Natural killer cell (primary cell): ENCODE data around the gene GPX7. TPM values are rescaled to one million over a fixed set of nuclear protein-coding genes. Genes with fewer than 3 reads are reported as not detected.
A peak's percentile ranks its signal among the peaks of the same experiment; 100 is the strongest.

Experiments used
- ATAC-seq, 3 donors: fragments of 150-1000 bp in 2 of 3; fragments of 200-7000 bp in 1 of 3; cut with Tn5 transposase; 1 replicate in 1 of 3; 2 replicates in 2 of 3; pipeline ENCODE4 v1.10.0; 2021; ENCODE audit warnings: mild to moderate bottlenecking in 2 of 3, moderate library complexity in 2 of 3
- DNase-seq, 2 donors: peaks; one replicate each; pipeline versions ENCODE4 v3.0.0 to v3.0.0-alpha.2; 2013 to 2021; ENCODE audit warnings: mixed read lengths in 1 of 2
- H3K27ac ChIP-seq: one replicate; pipeline ENCODE4 v1.5.1; 2013; ENCODE audit warnings: mild to moderate bottlenecking, low read length
- H3K27me3 ChIP-seq: one replicate; pipeline ENCODE4 v1.6.1; 2013; ENCODE audit warnings: low read length; ENCODE audit not compliant: control insufficient read depth, insufficient read depth
- H3K36me3 ChIP-seq: one replicate; pipeline ENCODE4 v1.6.1; 2013; ENCODE audit warnings: low read length; ENCODE audit not compliant: control insufficient read depth, insufficient read depth
- H3K4me1 ChIP-seq: one replicate; pipeline ENCODE4 v1.6.1; 2013; ENCODE audit warnings: low read length; ENCODE audit not compliant: control insufficient read depth, insufficient read depth
- H3K4me3 ChIP-seq: one replicate; pipeline ENCODE4 v1.5.1; 2013; ENCODE audit warnings: low read length
- H3K9me3 ChIP-seq: one replicate; pipeline ENCODE4 v1.6.1; 2013; ENCODE audit warnings: low read length; ENCODE audit not compliant: control insufficient read depth, insufficient read depth
- H3K27ac Mint-ChIP-seq, 2 donors: one replicate each; pipeline ENCODE4 v1.8.0; 2022; ENCODE audit warnings: mild to moderate bottlenecking in 2 of 2, mixed read lengths in 2 of 2, moderate library complexity in 1 of 2
- H3K27me3 Mint-ChIP-seq, 2 donors: one replicate each; pipeline ENCODE4 v1.8.0; 2022; ENCODE audit warnings: low read depth in 2 of 2, mixed read lengths in 2 of 2
- H3K36me3 Mint-ChIP-seq: one replicate; pipeline ENCODE4 v1.8.0; 2022; ENCODE audit warnings: mixed read lengths
- H3K4me1 Mint-ChIP-seq, 2 donors: one replicate each; pipeline ENCODE4 v1.8.0; 2022; ENCODE audit warnings: mixed read lengths in 2 of 2
- H3K4me3 Mint-ChIP-seq: one replicate; pipeline ENCODE4 v1.8.0; 2022; ENCODE audit warnings: mild to moderate bottlenecking, moderate library complexity, mixed read lengths
- H3K9me3 Mint-ChIP-seq, 2 donors: one replicate each; pipeline ENCODE4 v1.8.0; 2022; ENCODE audit warnings: mixed read lengths in 2 of 2
- CTCF ChIP-seq: fragments of 200-600 bp; IDR thresholded peaks from one replicate; pipeline ENCODE4 v1.8.0; 2022; ENCODE audit warnings: antibody characterized with exemption
- WGBS: methylation state at CpG from one replicate; pipeline ENCODE4 v1.1.7; 2013; ENCODE audit warnings: missing lambda C conversion rate; ENCODE audit not compliant: insufficient coverage; 5-methylcytosine and 5-hydroxymethylcytosine counted together
- intact Hi-C: fragments of 100-400 bp; cut with micrococcal nuclease; formaldehyde crosslinking; loops from one replicate; pipeline ENCODE4 v1.14.2; 2022
- total RNA-seq, 4 donors: library from RNA; stranded (reverse); fragments of 120-200 nt in 1 of 4; gene quantifications; one replicate each; pipeline versions ENCODE4 v1.2.3 to v1.2.4, GENCODE V29; 2013 to 2022

The GPX7 gene
- total RNA-seq, 3 donors from 2014 or later (not counting 1 experiment from before 2014, with no cell fraction given) = 9.7 to 10.6 (median 10.2) TPM

- no peak for DNase-seq
- H3K27ac ChIP-seq = no peak overlapping the region
- no peak overlapping the region for H3K4me3 Mint-ChIP-seq
- H3K27ac Mint-ChIP-seq = peak overlapping the region; percentile 4 to 63
- no peaks in the 10 kb centered on the region for H3K27me3 ChIP-seq
- intact Hi-C loops = no loop called here
- peaks cover 32 to 33% of the 10 kb centered on the region in 2 donors for H3K4me1 Mint-ChIP-seq
- H3K9me3 ChIP-seq = no peaks in the 10 kb centered on the region
- no peaks in the 10 kb centered on the region for H3K4me1 ChIP-seq
- ATAC-seq = no peak
- H3K36me3 ChIP-seq = no peaks in the 10 kb centered on the region
- H3K27me3 Mint-ChIP-seq = no peaks in the 10 kb centered on the region
- no peak overlapping the region for H3K4me3 ChIP-seq
- no peak for TF ChIP-seq CTCF
- WGBS = 19% methylated on average over 1 of the region's 2 CpGs
- no peaks in the 10 kb centered on the region for H3K36me3 Mint-ChIP-seq
- H3K9me3 Mint-ChIP-seq = no peaks in the 10 kb centered on the region
Observed at GRCh38 chr1:52579415-52579814, 22.8 kb upstream of the GPX7 start.

- H3K4me3 Mint-ChIP-seq = no peak overlapping the region
- no peaks in the 10 kb centered on the region for H3K36me3 Mint-ChIP-seq
- peaks cover 24 to 29% of the 10 kb centered on the region in 2 donors for H3K4me1 Mint-ChIP-seq
- Histone ChIP-seq H3K27me3 (no peaks in the 10 kb centered on the region), H3K9me3 (no peaks in the 10 kb centered on the region), H3K4me3 (no peak overlapping the region), H3K36me3 (no peaks in the 10 kb centered on the region), H3K4me1 (no peaks in the 10 kb centered on the region), H3K27ac (no peak overlapping the region)
- H3K27me3 Mint-ChIP-seq = no peaks in the 10 kb centered on the region
- no peak overlapping the region for H3K27ac Mint-ChIP-seq
- H3K9me3 Mint-ChIP-seq = no peaks in the 10 kb centered on the region
- TF ChIP-seq CTCF = no peak
- WGBS = 93% methylated on average over 3 of the region's 3 CpGs
- intact Hi-C loops = no loop called here
- no peak for ATAC-seq
- DNase-seq = no peak
Observed at GRCh38 chr1:52580283-52580682, 21.9 kb upstream of the GPX7 start.

GRCh38 chr1:52582116-52582696 lies 20.0 kb upstream of the GPX7 start:
- H3K27ac ChIP-seq = no peak overlapping the region
- no peaks in the 10 kb centered on the region for H3K9me3 ChIP-seq
- no peak for TF ChIP-seq CTCF
- H3K27me3 ChIP-seq = no peaks in the 10 kb centered on the region
- H3K36me3 ChIP-seq = no peaks in the 10 kb centered on the region
- ATAC-seq = no peak
- no peaks in the 10 kb centered on the region for H3K27me3 Mint-ChIP-seq
- H3K4me3 ChIP-seq = no peak overlapping the region
- H3K36me3 Mint-ChIP-seq = no peaks in the 10 kb centered on the region
- no peak overlapping the region for H3K4me3 Mint-ChIP-seq
- no peaks in the 10 kb centered on the region for H3K9me3 Mint-ChIP-seq
- no peak for DNase-seq
- intact Hi-C loops = no loop called here
- H3K4me1 Mint-ChIP-seq = peaks cover 15 to 22% of the 10 kb centered on the region in 2 donors
- H3K4me1 ChIP-seq = no peaks in the 10 kb centered on the region
- 95% methylated on average over 10 of the region's 10 CpGs for WGBS
- H3K27ac Mint-ChIP-seq = no peak overlapping the region

- ATAC-seq (no peak), DNase-seq (no peak)
- H3K4me3 ChIP-seq = no peak overlapping the region
- Mint-ChIP-seq H3K9me3 (no peaks in the 10 kb centered on the region), H3K27me3 (no peaks in the 10 kb centered on the region), H3K36me3 (no peaks in the 10 kb centered on the region), H3K4me3 (no peak overlapping the region), H3K27ac (no peak overlapping the region), H3K4me1 (peaks cover 10 to 11% of the 10 kb centered on the region in 2 donors)
- 89% methylated on average over 1 of the region's 1 CpG for WGBS
- no peaks in the 10 kb centered on the region for H3K4me1 ChIP-seq
- H3K27me3 ChIP-seq = no peaks in the 10 kb centered on the region
- no peak overlapping the region for H3K27ac ChIP-seq
- no peaks in the 10 kb centered on the region for H3K9me3 ChIP-seq
- TF ChIP-seq CTCF = no peak
- no peaks in the 10 kb centered on the region for H3K36me3 ChIP-seq
- intact Hi-C loops = no loop called here
Observed at GRCh38 chr1:52585474-52585873, 16.7 kb upstream of the GPX7 start.
